Dendritic cell treated with granulocyte-macrophage colony-stimulating factor and Interleukin-4, amounts not matched to agents 40 ng/mL and 50 ng/mL, for 4 days (primary cell): ENCODE results near the gene ARHGAP22.
A peak's percentile ranks its signal among the peaks of the same experiment; 100 is the strongest.

ENCODE experiments used
- H3K27ac Mint-ChIP-seq: one replicate; pipeline ENCODE4 v1.8.0; 2022; ENCODE audit warnings: mild to moderate bottlenecking, mixed read lengths
- H3K27me3 Mint-ChIP-seq: one replicate; pipeline ENCODE4 v1.8.0; 2022; ENCODE audit warnings: mild to moderate bottlenecking, mixed read lengths
- H3K36me3 Mint-ChIP-seq: one replicate; pipeline ENCODE4 v1.8.0; 2022; ENCODE audit warnings: low read depth, mixed read lengths
- H3K4me1 Mint-ChIP-seq: one replicate; pipeline ENCODE4 v1.8.0; 2022; ENCODE audit warnings: low read depth, mixed read lengths
- H3K4me3 Mint-ChIP-seq: one replicate; pipeline ENCODE4 v1.8.0; 2022; ENCODE audit warnings: mild to moderate bottlenecking, moderate library complexity, mixed read lengths
- H3K9me3 Mint-ChIP-seq: one replicate; pipeline ENCODE4 v1.8.0; 2022; ENCODE audit warnings: mixed read lengths
- intact Hi-C: fragments of 100-400 bp; cut with micrococcal nuclease; formaldehyde crosslinking; loops from one replicate; pipeline ENCODE4 v1.15.0; 2022

Gene ARHGAP22

GRCh38 chr10:48516911-48517310, 88.0 kb downstream of the ARHGAP22 start:
- intact Hi-C loops = no loop called here
- Mint-ChIP-seq H3K36me3 (peaks cover 40% of the 10 kb centered on the region), H3K27me3 (peaks cover 19% of the 10 kb centered on the region), H3K4me1 (peaks cover 68% of the 10 kb centered on the region), H3K27ac (peak overlapping the region; percentile 91), H3K4me3 (no peak overlapping the region), H3K9me3 (peaks cover 19% of the 10 kb centered on the region)

- intact Hi-C loops = no loop called here
- peaks cover 74% of the 10 kb centered on the region for H3K4me1 Mint-ChIP-seq
- H3K27ac Mint-ChIP-seq = no peak overlapping the region
- peaks cover 36% of the 10 kb centered on the region for H3K36me3 Mint-ChIP-seq
- H3K4me3 Mint-ChIP-seq = no peak overlapping the region
- peaks cover 2% of the 10 kb centered on the region for H3K27me3 Mint-ChIP-seq
- peaks cover 19% of the 10 kb centered on the region for H3K9me3 Mint-ChIP-seq
These were observed 90.0 kb downstream of the ARHGAP22 start for GRCh38 chr10:48514916-48515315.

- intact Hi-C loops = no loop called here
- Mint-ChIP-seq H3K9me3 (peaks cover 19% of the 10 kb centered on the region), H3K27me3 (no peaks in the 10 kb centered on the region), H3K4me1 (peaks cover 74% of the 10 kb centered on the region), H3K27ac (no peak overlapping the region), H3K4me3 (no peak overlapping the region), H3K36me3 (peaks cover 29% of the 10 kb centered on the region)
These were observed 90.6 kb downstream of the ARHGAP22 start for GRCh38 chr10:48514255-48514654.

GRCh38 chr10:48512861-48513260, 92.0 kb downstream of the ARHGAP22 start:
- Mint-ChIP-seq H3K4me3 (no peak overlapping the region), H3K36me3 (peaks cover 22% of the 10 kb centered on the region), H3K4me1 (peaks cover 74% of the 10 kb centered on the region), H3K27me3 (no peaks in the 10 kb centered on the region), H3K9me3 (peaks cover 19% of the 10 kb centered on the region), H3K27ac (peak overlapping the region; percentile 88)
- intact Hi-C loops = no loop called here

- Mint-ChIP-seq H3K27me3 (peaks cover 3% of the 10 kb centered on the region), H3K4me1 (peaks cover 72% of the 10 kb centered on the region), H3K36me3 (peaks cover 22% of the 10 kb centered on the region), H3K27ac (peak overlapping the region; percentile 88), H3K4me3 (peak overlapping the region; percentile 44), H3K9me3 (peaks cover 19% of the 10 kb centered on the region)
- intact Hi-C loops = no loop called here
These were observed 93.0 kb downstream of the ARHGAP22 start for GRCh38 chr10:48511875-48512231.

GRCh38 chr10:48511066-48511874, 93.6 kb downstream of the ARHGAP22 start:
- Mint-ChIP-seq H3K4me1 (peaks cover 75% of the 10 kb centered on the region), H3K9me3 (peaks cover 19% of the 10 kb centered on the region), H3K4me3 (peak overlapping the region; percentile 44), H3K27me3 (peaks cover 3% of the 10 kb centered on the region), H3K36me3 (peaks cover 22% of the 10 kb centered on the region), H3K27ac (peak overlapping the region; percentile 88)
- intact Hi-C loops = no loop called here

GRCh38 chr10:48509974-48510692, 94.7 kb downstream of the ARHGAP22 start:
- peaks cover 15% of the 10 kb centered on the region for H3K9me3 Mint-ChIP-seq
- peaks cover 82% of the 10 kb centered on the region for H3K4me1 Mint-ChIP-seq
- H3K27ac Mint-ChIP-seq = peak overlapping the region; percentile 88
- intact Hi-C loops = loop anchor here (5.0 kb wide), 2 partner anchors 68 to 203 kb away; partner anchors contain the start of gene MAPK8
- peaks cover 17% of the 10 kb centered on the region for H3K36me3 Mint-ChIP-seq
- peaks cover 3% of the 10 kb centered on the region for H3K27me3 Mint-ChIP-seq
- H3K4me3 Mint-ChIP-seq = no peak overlapping the region

GRCh38 chr10:48508791-48509772, 95.8 kb downstream of the ARHGAP22 start:
- H3K4me3 Mint-ChIP-seq = no peak overlapping the region
- peaks cover 5% of the 10 kb centered on the region for H3K9me3 Mint-ChIP-seq

GRCh38 chr10:48507933-48508790, 96.7 kb downstream of the ARHGAP22 start:
- intact Hi-C loops = loop anchor here (2.0 to 5.0 kb wide), 3 partner anchors 66 to 201 kb away; partner anchors contain the start of gene MAPK8
- H3K9me3 Mint-ChIP-seq = no peaks in the 10 kb centered on the region
- H3K27me3 Mint-ChIP-seq = peaks cover 11% of the 10 kb centered on the region
- H3K36me3 Mint-ChIP-seq = peaks cover 16% of the 10 kb centered on the region
- H3K4me3 Mint-ChIP-seq = no peak overlapping the region
- H3K4me1 Mint-ChIP-seq = peaks cover 97% of the 10 kb centered on the region
- peak overlapping the region; percentile 56 for H3K27ac Mint-ChIP-seq

More at GRCh38 chr10:48508791-48509772, 95.8 kb downstream of the ARHGAP22 start:
- H3K27ac Mint-ChIP-seq = peak overlapping the region; percentile 56
- H3K4me1 Mint-ChIP-seq = peaks cover 91% of the 10 kb centered on the region
- peaks cover 10% of the 10 kb centered on the region for H3K27me3 Mint-ChIP-seq
- intact Hi-C loops = loop anchor here (5.0 kb wide), 2 partner anchors 67 to 202 kb away; partner anchors contain the start of gene MAPK8
- peaks cover 19% of the 10 kb centered on the region for H3K36me3 Mint-ChIP-seq

- peaks cover 11% of the 10 kb centered on the region for H3K27me3 Mint-ChIP-seq
- no peaks in the 10 kb centered on the region for H3K9me3 Mint-ChIP-seq
- no peak overlapping the region for H3K4me3 Mint-ChIP-seq
- intact Hi-C loops = loop anchor here (2.0 to 5.0 kb wide), 3 partner anchors 65 to 200 kb away; partner anchors contain the start of gene MAPK8
- H3K4me1 Mint-ChIP-seq = peaks cover 97% of the 10 kb centered on the region
- H3K27ac Mint-ChIP-seq = peak overlapping the region; percentile 17
- peaks cover 16% of the 10 kb centered on the region for H3K36me3 Mint-ChIP-seq
These were observed 97.4 kb downstream of the ARHGAP22 start for GRCh38 chr10:48507494-48507893.

- H3K4me1 Mint-ChIP-seq = peaks cover 97% of the 10 kb centered on the region
- H3K9me3 Mint-ChIP-seq = no peaks in the 10 kb centered on the region
- H3K36me3 Mint-ChIP-seq = peaks cover 13% of the 10 kb centered on the region
- intact Hi-C loops = loop anchor here (2.0 to 5.0 kb wide), 3 partner anchors 64 to 199 kb away; partner anchors contain the start of gene MAPK8
- H3K4me3 Mint-ChIP-seq = no peak overlapping the region
- peak overlapping the region; percentile 81 for H3K27ac Mint-ChIP-seq
- peaks cover 11% of the 10 kb centered on the region for H3K27me3 Mint-ChIP-seq
These were observed 98.5 kb downstream of the ARHGAP22 start for GRCh38 chr10:48506147-48506917.
